ENCODE data around the gene SPECC1L. TPM values are rescaled to one million over a fixed set of nuclear protein-coding genes. Genes with fewer than 3 reads are reported as not detected.
"Not testable (repeated sequence)": the region's sequence is repeated elsewhere in the genome, so short reads cannot be mapped to it uniquely, and the experiment has no call there.

SPECC1L gene
- total and polyA plus RNA-seq, 9 donors = 20.4 to 30.4 (median 26.0) TPM

GRCh38 chr22:24292202-24292830 lies 21.7 kb downstream of the SPECC1L start:
- not testable (repeated sequence) for H3K27me3 ChIP-seq (ENCODE audit: control insufficient read depth, insufficient read depth, low read length); H3K36me3 ChIP-seq (ENCODE audit: control insufficient read depth, insufficient read depth, low read length); H3K9me3 ChIP-seq (replicated peaks; ENCODE audit: control insufficient read depth, low read depth, low read length); DNase-seq; H3K4me3 ChIP-seq (ENCODE audit: low read length); H3K27ac ChIP-seq (ENCODE audit: low read length)
- WGBS (ENCODE audit: insufficient coverage) = no CpG with 5 or more reads among the region's 3 CpGs
- H3K4me1 ChIP-seq (ENCODE audit: control insufficient read depth, insufficient read depth, low read length) = peaks cover 18% of the 10 kb centered on the region

- H3K4me1 ChIP-seq (ENCODE audit: control insufficient read depth, insufficient read depth, low read length); H3K27me3 ChIP-seq (ENCODE audit: control insufficient read depth, insufficient read depth, low read length); H3K36me3 ChIP-seq (ENCODE audit: control insufficient read depth, insufficient read depth, low read length); H3K4me3 ChIP-seq (ENCODE audit: low read length); DNase-seq; H3K9me3 ChIP-seq (replicated peaks; ENCODE audit: control insufficient read depth, low read depth, low read length); H3K27ac ChIP-seq (ENCODE audit: low read length): not testable (repeated sequence)
- no CpG with 5 or more reads among the region's 1 CpG for WGBS (ENCODE audit: insufficient coverage)
Observed at GRCh38 chr22:24294913-24295312, 24.3 kb downstream of the SPECC1L start.

- not testable (repeated sequence) for H3K4me3 ChIP-seq (ENCODE audit: low read length); H3K27ac ChIP-seq (ENCODE audit: low read length); H3K9me3 ChIP-seq (replicated peaks; ENCODE audit: control insufficient read depth, low read depth, low read length); H3K27me3 ChIP-seq (ENCODE audit: control insufficient read depth, insufficient read depth, low read length); DNase-seq
- H3K4me1 ChIP-seq (ENCODE audit: control insufficient read depth, insufficient read depth, low read length) = peaks cover 18% of the 10 kb centered on the region
- no CpG with 5 or more reads among the region's 4 CpGs for WGBS (ENCODE audit: insufficient coverage)
- H3K36me3 ChIP-seq (ENCODE audit: control insufficient read depth, insufficient read depth, low read length) = peaks cover 12% of the 10 kb centered on the region
Observed at GRCh38 chr22:24298497-24299155, 28.0 kb downstream of the SPECC1L start.

- not testable (repeated sequence) for H3K27ac ChIP-seq (ENCODE audit: low read length); H3K27me3 ChIP-seq (ENCODE audit: control insufficient read depth, insufficient read depth, low read length); H3K9me3 ChIP-seq (replicated peaks; ENCODE audit: control insufficient read depth, low read depth, low read length); H3K4me3 ChIP-seq (ENCODE audit: low read length); DNase-seq
- peaks cover 23% of the 10 kb centered on the region for H3K4me1 ChIP-seq (ENCODE audit: control insufficient read depth, insufficient read depth, low read length)
- WGBS (ENCODE audit: insufficient coverage) = no CpG with 5 or more reads among the region's 1 CpG
- peaks cover 12% of the 10 kb centered on the region for H3K36me3 ChIP-seq (ENCODE audit: control insufficient read depth, insufficient read depth, low read length)
Observed at GRCh38 chr22:24300522-24300921, 29.9 kb downstream of the SPECC1L start.

- no peak for DNase-seq
- WGBS (ENCODE audit: insufficient coverage) = no CpG with 5 or more reads among the region's 1 CpG
- H3K27me3 ChIP-seq (ENCODE audit: control insufficient read depth, insufficient read depth, low read length) = no peaks in the 10 kb centered on the region
- H3K4me1 ChIP-seq (ENCODE audit: control insufficient read depth, insufficient read depth, low read length) = peaks cover 23% of the 10 kb centered on the region
- peak overlapping the region; percentile 84 for H3K27ac ChIP-seq (ENCODE audit: low read length)
- peaks cover 23% of the 10 kb centered on the region for H3K36me3 ChIP-seq (ENCODE audit: control insufficient read depth, insufficient read depth, low read length)
- H3K9me3 ChIP-seq (replicated peaks; ENCODE audit: control insufficient read depth, low read depth, low read length) = peaks cover 4% of the 10 kb centered on the region
- H3K4me3 ChIP-seq (ENCODE audit: low read length) = no peak overlapping the region
Observed at GRCh38 chr22:24302591-24302990, 32.0 kb downstream of the SPECC1L start.

- peaks cover 23% of the 10 kb centered on the region for H3K4me1 ChIP-seq (ENCODE audit: control insufficient read depth, insufficient read depth, low read length)
- peak overlapping the region; percentile 84 for H3K27ac ChIP-seq (ENCODE audit: low read length)
- H3K4me3 ChIP-seq (ENCODE audit: low read length) = no peak overlapping the region
- peaks cover 23% of the 10 kb centered on the region for H3K36me3 ChIP-seq (ENCODE audit: control insufficient read depth, insufficient read depth, low read length)
- peak; percentile 52 for DNase-seq
- 23% methylated on average over 4 of the region's 4 CpGs for WGBS (ENCODE audit: insufficient coverage)
- peaks cover 4% of the 10 kb centered on the region for H3K9me3 ChIP-seq (replicated peaks; ENCODE audit: control insufficient read depth, low read depth, low read length)
- H3K27me3 ChIP-seq (ENCODE audit: control insufficient read depth, insufficient read depth, low read length) = no peaks in the 10 kb centered on the region
Observed at GRCh38 chr22:24303007-24303406, 32.4 kb downstream of the SPECC1L start.

- Histone ChIP-seq H3K36me3 (ENCODE audit: control insufficient read depth, insufficient read depth, low read length) (peaks cover 23% of the 10 kb centered on the region), H3K27ac (ENCODE audit: low read length) (no peak overlapping the region), H3K9me3 (replicated peaks; ENCODE audit: control insufficient read depth, low read depth, low read length) (peaks cover 4% of the 10 kb centered on the region), H3K4me3 (ENCODE audit: low read length) (no peak overlapping the region), H3K27me3 (ENCODE audit: control insufficient read depth, insufficient read depth, low read length) (no peaks in the 10 kb centered on the region), H3K4me1 (ENCODE audit: control insufficient read depth, insufficient read depth, low read length) (peaks cover 23% of the 10 kb centered on the region)
- DNase-seq = no peak
- no CpG with 5 or more reads among the region's 1 CpG for WGBS (ENCODE audit: insufficient coverage)
Observed at GRCh38 chr22:24304062-24304675, 33.5 kb downstream of the SPECC1L start.

GRCh38 chr22:24305260-24305692 lies 34.6 kb downstream of the SPECC1L start:
- WGBS (ENCODE audit: insufficient coverage) = no CpG with 5 or more reads among the region's 3 CpGs
- Histone ChIP-seq H3K27ac (ENCODE audit: low read length) (no peak overlapping the region), H3K27me3 (ENCODE audit: control insufficient read depth, insufficient read depth, low read length) (no peaks in the 10 kb centered on the region), H3K4me1 (ENCODE audit: control insufficient read depth, insufficient read depth, low read length) (peaks cover 23% of the 10 kb centered on the region), H3K4me3 (ENCODE audit: low read length) (no peak overlapping the region), H3K36me3 (ENCODE audit: control insufficient read depth, insufficient read depth, low read length) (peaks cover 23% of the 10 kb centered on the region), H3K9me3 (replicated peaks; ENCODE audit: control insufficient read depth, low read depth, low read length) (peaks cover 4% of the 10 kb centered on the region)
- no peak for DNase-seq

- no peaks in the 10 kb centered on the region for H3K27me3 ChIP-seq (ENCODE audit: control insufficient read depth, insufficient read depth, low read length)
- no peaks in the 10 kb centered on the region for H3K4me1 ChIP-seq (ENCODE audit: control insufficient read depth, insufficient read depth, low read length)
- no peak overlapping the region for H3K27ac ChIP-seq (ENCODE audit: low read length)
- peaks cover 3% of the 10 kb centered on the region for H3K9me3 ChIP-seq (replicated peaks; ENCODE audit: control insufficient read depth, low read depth, low read length)
- no peak for DNase-seq
- no peak overlapping the region for H3K4me3 ChIP-seq (ENCODE audit: low read length)
- WGBS (ENCODE audit: insufficient coverage) = no CpG with 5 or more reads among the region's 2 CpGs
- peaks cover 28% of the 10 kb centered on the region for H3K36me3 ChIP-seq (ENCODE audit: control insufficient read depth, insufficient read depth, low read length)
Observed at GRCh38 chr22:24310969-24311368, 40.3 kb downstream of the SPECC1L start.

- Histone ChIP-seq H3K4me1 (ENCODE audit: control insufficient read depth, insufficient read depth, low read length) (no peaks in the 10 kb centered on the region), H3K9me3 (replicated peaks; ENCODE audit: control insufficient read depth, low read depth, low read length) (no peaks in the 10 kb centered on the region), H3K27me3 (ENCODE audit: control insufficient read depth, insufficient read depth, low read length) (no peaks in the 10 kb centered on the region), H3K36me3 (ENCODE audit: control insufficient read depth, insufficient read depth, low read length) (peaks cover 28% of the 10 kb centered on the region), H3K4me3 (ENCODE audit: low read length) (no peak overlapping the region), H3K27ac (ENCODE audit: low read length) (no peak overlapping the region)
- DNase-seq = no peak
- WGBS (ENCODE audit: insufficient coverage) = no CpG with 5 or more reads among the region's 2 CpGs
Observed at GRCh38 chr22:24315367-24315966, 44.8 kb downstream of the SPECC1L start.

Measured in muscle of leg (tissue), 11 donors.